Measurements from ENCODE around the gene HHATL.

HHATL gene, protein sequence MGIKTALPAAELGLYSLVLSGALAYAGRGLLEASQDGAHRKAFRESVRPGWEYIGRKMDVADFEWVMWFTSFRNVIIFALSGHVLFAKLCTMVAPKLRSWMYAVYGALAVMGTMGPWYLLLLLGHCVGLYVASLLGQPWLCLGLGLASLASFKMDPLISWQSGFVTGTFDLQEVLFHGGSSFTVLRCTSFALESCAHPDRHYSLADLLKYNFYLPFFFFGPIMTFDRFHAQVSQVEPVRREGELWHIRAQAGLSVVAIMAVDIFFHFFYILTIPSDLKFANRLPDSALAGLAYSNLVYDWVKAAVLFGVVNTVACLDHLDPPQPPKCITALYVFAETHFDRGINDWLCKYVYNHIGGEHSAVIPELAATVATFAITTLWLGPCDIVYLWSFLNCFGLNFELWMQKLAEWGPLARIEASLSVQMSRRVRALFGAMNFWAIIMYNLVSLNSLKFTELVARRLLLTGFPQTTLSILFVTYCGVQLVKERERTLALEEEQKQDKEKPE

DNA sequence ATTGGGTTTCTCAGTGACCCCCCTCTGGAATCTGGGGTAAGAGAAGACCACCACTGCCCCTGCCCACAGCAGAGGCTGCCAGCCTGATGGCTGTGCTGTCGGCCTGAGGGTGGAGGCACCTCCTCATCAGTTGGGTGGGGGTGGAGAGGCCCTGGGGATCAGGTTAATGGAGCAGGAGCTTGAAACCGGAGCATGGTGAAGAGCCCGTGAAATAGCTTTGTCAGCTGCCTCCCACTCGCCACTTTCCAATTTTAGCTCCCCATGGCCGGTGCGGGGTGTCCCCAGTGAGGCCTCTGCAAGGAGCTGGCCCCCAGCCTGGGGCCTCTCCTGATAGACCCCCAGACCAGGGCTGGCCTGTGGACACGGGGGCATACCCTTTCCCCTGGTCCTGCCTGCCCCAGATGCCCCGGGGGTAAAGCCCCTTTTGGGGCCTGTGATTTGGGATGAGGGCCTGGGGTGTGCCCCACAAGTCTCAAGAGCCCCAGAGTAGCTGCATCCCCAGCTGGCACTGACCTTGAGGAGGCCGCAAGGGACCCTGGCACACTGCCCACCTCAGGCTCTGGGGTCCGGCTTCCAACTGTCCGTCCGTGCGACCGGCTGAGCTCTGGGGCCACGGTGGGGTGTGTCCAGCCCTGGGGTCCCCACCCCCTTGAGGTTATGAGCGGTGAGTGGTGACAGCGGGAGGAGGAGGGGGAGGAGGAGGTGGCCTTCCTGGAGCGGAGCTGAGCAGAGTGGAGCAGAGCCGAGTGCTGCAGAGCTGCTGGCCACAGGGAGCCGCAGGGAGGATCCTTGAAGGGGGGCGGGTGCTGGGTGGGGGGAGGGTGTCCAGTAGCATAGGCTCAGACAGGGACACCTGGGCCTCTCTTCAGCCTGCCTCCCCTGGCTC is at the start of gene HHATL:
Gene HHATL (minus strand): TSS at position 733 of the 886 bp plus-strand sequence. CDS start 1,972 bp downstream, outside the sequence.
- no peak for DNase-seq (ENCODE audit: low read depth)
- no peak within 1 kb of the TSS for H3K4me3 ChIP-seq (ENCODE audit: low read length)

DNA sequence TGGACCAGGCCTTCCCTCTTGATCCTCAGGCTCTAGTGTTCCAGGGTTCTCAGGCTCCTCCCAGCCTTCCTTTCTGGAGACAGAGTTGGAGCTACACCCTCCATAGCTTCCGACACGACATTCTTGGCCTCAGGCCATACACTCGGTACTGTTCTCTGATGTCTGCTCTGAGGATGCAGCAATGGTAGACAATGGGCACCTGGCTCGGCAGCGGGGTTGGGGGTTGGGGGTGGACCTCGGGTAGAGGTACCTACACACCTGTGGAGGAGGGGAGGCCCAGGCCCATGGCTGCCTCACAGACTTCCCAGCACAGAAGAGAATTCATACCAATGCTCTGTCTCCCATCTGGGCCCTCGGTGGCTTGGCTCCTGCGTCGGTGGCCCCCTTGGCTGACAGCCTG is 49.0 kb upstream of the HHATL start:
- DNase-seq (ENCODE audit: low read depth), result no peak
- TF ChIP-seq, protein P1, sequence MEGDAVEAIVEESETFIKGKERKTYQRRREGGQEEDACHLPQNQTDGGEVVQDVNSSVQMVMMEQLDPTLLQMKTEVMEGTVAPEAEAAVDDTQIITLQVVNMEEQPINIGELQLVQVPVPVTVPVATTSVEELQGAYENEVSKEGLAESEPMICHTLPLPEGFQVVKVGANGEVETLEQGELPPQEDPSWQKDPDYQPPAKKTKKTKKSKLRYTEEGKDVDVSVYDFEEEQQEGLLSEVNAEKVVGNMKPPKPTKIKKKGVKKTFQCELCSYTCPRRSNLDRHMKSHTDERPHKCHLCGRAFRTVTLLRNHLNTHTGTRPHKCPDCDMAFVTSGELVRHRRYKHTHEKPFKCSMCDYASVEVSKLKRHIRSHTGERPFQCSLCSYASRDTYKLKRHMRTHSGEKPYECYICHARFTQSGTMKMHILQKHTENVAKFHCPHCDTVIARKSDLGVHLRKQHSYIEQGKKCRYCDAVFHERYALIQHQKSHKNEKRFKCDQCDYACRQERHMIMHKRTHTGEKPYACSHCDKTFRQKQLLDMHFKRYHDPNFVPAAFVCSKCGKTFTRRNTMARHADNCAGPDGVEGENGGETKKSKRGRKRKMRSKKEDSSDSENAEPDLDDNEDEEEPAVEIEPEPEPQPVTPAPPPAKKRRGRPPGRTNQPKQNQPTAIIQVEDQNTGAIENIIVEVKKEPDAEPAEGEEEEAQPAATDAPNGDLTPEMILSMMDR (conservative IDR thresholded peaks at IDR 0.05; ENCODE audit: low read depth, low read length), result no peak
- no peak overlapping the region for H3K4me3 ChIP-seq (ENCODE audit: low read length)

More for the DNA sequence above, at the start of gene HHATL:
- TF ChIP-seq, protein P1 (conservative IDR thresholded peaks at IDR 0.05; ENCODE audit: low read depth, low read length), result no peak

DNA sequence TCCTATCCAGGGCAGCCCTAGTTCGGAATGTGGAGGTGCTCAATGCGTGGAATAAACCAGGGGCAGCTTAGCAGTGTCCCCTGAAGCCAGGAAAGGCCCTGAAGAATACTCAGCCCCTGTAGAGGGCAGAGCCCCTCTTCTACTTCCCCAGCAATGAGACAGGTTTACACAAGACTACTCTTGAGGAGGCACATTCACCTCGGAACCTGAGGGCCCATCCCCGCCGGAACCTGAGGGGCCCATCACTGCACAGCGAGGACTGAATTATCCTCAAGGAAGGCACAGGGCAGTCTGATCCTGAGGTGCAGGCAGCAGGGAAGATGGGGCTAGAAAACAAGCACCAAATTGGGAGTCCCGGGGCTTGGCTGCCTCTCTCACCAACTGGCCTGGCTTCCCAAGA is 48.2 kb upstream of the HHATL start:
- TF ChIP-seq, protein P1 (conservative IDR thresholded peaks at IDR 0.05; ENCODE audit: low read depth, low read length), result no peak
- H3K4me3 ChIP-seq (ENCODE audit: low read length), result no peak overlapping the region
- DNase-seq (ENCODE audit: low read depth), result no peak

DNA sequence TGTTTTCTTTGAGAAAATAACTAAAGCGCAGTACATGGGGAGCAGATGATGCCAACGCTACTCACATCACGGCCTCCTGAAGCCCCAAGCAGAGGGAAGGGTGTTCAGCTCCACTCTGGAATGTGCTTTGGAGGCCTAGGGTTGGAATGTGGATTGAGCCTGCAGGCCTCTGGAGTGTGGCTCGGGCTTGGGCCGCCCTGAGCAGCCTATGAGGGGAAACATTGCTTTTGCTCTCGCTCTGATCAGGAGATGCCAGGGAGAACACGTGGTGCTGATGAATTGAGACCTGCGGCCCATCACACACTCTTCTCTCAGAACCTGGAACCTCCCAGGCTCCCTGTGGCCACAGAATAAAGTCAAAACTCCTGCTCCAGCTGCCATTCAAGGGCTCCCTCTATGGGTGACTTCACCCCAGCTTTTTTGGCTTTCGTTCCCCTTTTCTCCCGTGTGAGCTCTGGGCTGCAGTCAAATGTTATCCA is 47.2 kb upstream of the HHATL start:
- DNase-seq (ENCODE audit: low read depth), result no peak
- TF ChIP-seq, protein P1 (conservative IDR thresholded peaks at IDR 0.05; ENCODE audit: low read depth, low read length), result peak; percentile 69
- no peak overlapping the region for H3K4me3 ChIP-seq (ENCODE audit: low read length)

DNA sequence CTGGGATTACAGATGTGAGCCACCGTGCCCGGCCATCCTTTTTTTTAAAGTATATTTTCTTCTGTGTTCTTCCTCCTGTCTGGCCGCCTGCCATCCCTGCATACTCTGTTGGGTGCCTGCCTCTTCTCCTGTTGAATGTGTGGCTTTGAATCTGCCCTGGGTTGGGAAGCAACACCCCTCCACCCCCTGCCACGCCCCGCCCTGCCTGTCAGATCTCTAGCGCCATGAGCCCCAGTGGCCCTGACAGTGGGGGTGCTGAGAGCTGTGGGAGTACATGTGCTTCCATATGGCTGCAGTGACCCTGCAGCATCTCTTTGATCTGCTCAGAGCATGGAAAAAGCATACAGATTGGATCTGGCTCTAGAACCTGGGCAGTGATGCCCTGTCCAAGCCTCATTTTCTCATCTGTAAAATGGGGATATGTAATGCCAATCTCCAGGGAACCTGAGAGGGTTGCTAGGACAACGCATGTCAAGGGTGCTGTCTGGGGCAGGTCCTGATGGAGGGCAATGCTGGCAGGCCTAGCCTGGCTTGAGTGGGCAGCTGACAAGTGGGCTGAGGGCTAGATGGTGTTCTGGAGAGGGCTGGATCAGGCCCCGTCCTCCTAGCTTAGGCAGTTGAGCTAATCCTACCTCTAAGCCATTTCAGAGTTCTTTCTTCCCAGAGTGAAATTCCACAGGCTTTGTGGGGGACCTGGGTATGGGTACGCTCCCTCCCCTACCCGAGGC is 46.6 kb upstream of the HHATL start:
- no peak for DNase-seq (ENCODE audit: low read depth)
- TF ChIP-seq, protein P1 (conservative IDR thresholded peaks at IDR 0.05; ENCODE audit: low read depth, low read length), result no peak
- no peak overlapping the region for H3K4me3 ChIP-seq (ENCODE audit: low read length)

DNA sequence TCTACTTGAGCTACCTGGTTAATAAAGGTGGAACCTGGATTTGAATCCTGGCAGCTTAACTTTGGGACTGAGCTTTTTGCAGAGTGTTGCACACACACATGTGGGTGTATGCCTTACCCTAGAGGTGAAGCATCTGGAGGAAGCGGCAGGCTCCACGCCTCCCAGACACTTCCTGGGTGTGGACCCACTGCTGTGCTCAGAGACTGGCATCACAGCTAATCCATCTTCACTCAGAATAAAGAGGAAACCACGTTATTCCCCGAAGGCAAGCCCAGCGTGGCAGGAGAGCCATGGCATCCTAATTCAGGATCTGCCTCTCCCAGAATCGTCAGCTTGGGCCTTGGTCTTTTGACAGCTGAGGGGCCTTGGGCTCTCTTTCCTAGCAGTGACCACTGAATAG is 45.0 kb upstream of the HHATL start:
- TF ChIP-seq, protein P1 (conservative IDR thresholded peaks at IDR 0.05; ENCODE audit: low read depth, low read length), result no peak
- DNase-seq (ENCODE audit: low read depth), result no peak
- no peak overlapping the region for H3K4me3 ChIP-seq (ENCODE audit: low read length)
